Keratinocyte (primary cell): ENCODE data around the gene RALGPS1. TPM values are rescaled to one million over a fixed set of nuclear protein-coding genes. Genes with fewer than 3 reads are reported as not detected.

Experiments used
- DNase-seq: peaks from one replicate; pipeline ENCODE4 v3.0.0-alpha.2; 2011; ENCODE audit warnings: low read depth, missing footprints, low spot score
- FAIRE-seq: peaks from 2 replicates; lab custom pipeline; 2011; peaks lifted over from hg19 to GRCh38; lab: Jason Lieb, UNC
- H2AFZ ChIP-seq: 2 replicates; pipeline ENCODE4 v1.6.0; 2012; ENCODE audit warnings: low read length, control low read depth, inconsistent platforms; ENCODE audit not compliant: control insufficient read depth
- H3K27ac ChIP-seq: 2 replicates; pipeline ENCODE4 v1.5.1; 2011; ENCODE audit warnings: low read length; ENCODE audit not compliant: control insufficient read depth, insufficient read depth
- H3K27me3 ChIP-seq: 3 replicates; pipeline ENCODE4 v1.6.0; 2011; ENCODE audit warnings: low read length; ENCODE audit not compliant: control insufficient read depth, insufficient read depth; ENCODE audit errors: extremely low read depth
- H3K36me3 ChIP-seq, 2 experiments: 2 replicates in 1 of 2; 3 replicates in 1 of 2; pipeline ENCODE4 v1.5.1; 2011; ENCODE audit warnings: low read length in 2 of 2, mild to moderate bottlenecking in 1 of 2; ENCODE audit not compliant: control insufficient read depth in 2 of 2, insufficient read depth in 2 of 2; ENCODE audit errors: extremely low read depth in 1 of 2
- H3K4me1 ChIP-seq: 3 replicates; pipeline ENCODE4 v1.5.1; 2011; ENCODE audit warnings: low read length; ENCODE audit not compliant: control insufficient read depth, insufficient read depth; ENCODE audit errors: extremely low read depth
- H3K4me2 ChIP-seq: 3 replicates; pipeline ENCODE4 v1.6.0; 2011; ENCODE audit warnings: low read depth, low read length; ENCODE audit not compliant: control insufficient read depth, insufficient read depth; ENCODE audit errors: extremely low read depth
- H3K4me3 ChIP-seq, 3 experiments: fragments of 200-600 bp in 1 of 3; sonication (generic) in 1 of 3; 2 replicates in 2 of 3; 3 replicates in 1 of 3; pipeline ENCODE4 v1.5.1; 2011 to 2016; ENCODE audit warnings: low read length in 3 of 3, mild to moderate bottlenecking in 3 of 3, control low read depth in 2 of 3, inconsistent platforms in 1 of 3, low read depth in 1 of 3, mixed read lengths in 1 of 3, mixed run types in 1 of 3, moderate library complexity in 1 of 3; ENCODE audit not compliant: control insufficient read depth in 2 of 3, insufficient read depth in 2 of 3; ENCODE audit errors: extremely low read depth in 1 of 3
- H3K79me2 ChIP-seq: 2 replicates; pipeline ENCODE4 v1.6.0; 2012; ENCODE audit warnings: low read length; ENCODE audit not compliant: control insufficient read depth, insufficient read depth
- H3K9ac ChIP-seq: 3 replicates; pipeline ENCODE4 v1.6.0; 2011; ENCODE audit warnings: low read length; ENCODE audit not compliant: control insufficient read depth, insufficient read depth; ENCODE audit errors: extremely low read depth
- H3K9me1 ChIP-seq: 3 replicates; pipeline ENCODE4 v1.6.0; 2011; ENCODE audit warnings: low read length; ENCODE audit not compliant: control insufficient read depth, insufficient read depth; ENCODE audit errors: extremely low read depth
- H3K9me3 ChIP-seq: 2 replicates; pipeline ENCODE4 v1.5.1; 2012; ENCODE audit warnings: low read depth, low read length; ENCODE audit not compliant: control insufficient read depth
- H4K20me1 ChIP-seq: 3 replicates; pipeline ENCODE4 v1.6.0; 2011; ENCODE audit warnings: low read length; ENCODE audit not compliant: control insufficient read depth, insufficient read depth; ENCODE audit errors: extremely low read depth
- CTCF ChIP-seq, 3 experiments: IDR thresholded peaks in 1 of 3; conservative IDR thresholded peaks in 1 of 3; optimal IDR thresholded peaks in 1 of 3; 2 replicates in 2 of 3; 3 replicates in 1 of 3; pipeline versions ENCODE3 to v1.5.1; 2011; ENCODE audit warnings: low read length in 3 of 3, mild to moderate bottlenecking in 3 of 3, moderate library complexity in 2 of 3, control low read depth in 1 of 3, inconsistent platforms in 1 of 3; ENCODE audit not compliant: insufficient read depth in 2 of 3; ENCODE audit errors: extremely low read depth in 1 of 3
- EZH2 ChIP-seq: IDR thresholded peaks from one replicate; pipeline ENCODE4 v1.6.1; 2012; ENCODE audit warnings: inconsistent platforms, mild to moderate bottlenecking, low read length, moderate library complexity
- dilution Hi-C: fragments of 300-500 bp; cut with MboI; formaldehyde crosslinking; loops from one replicate; pipeline ENCODE4 v1.7.0; 2020; ENCODE audit warnings: low sequenced_read_pairs; ENCODE audit not compliant: extremely low pct_ligation_motif_present
- polyA plus RNA-seq, 5 experiments: library from polyadenylated mRNA; depleted of rRNA in 3 of 5; stranded (reverse) in 3 of 5; stranded (forward) in 1 of 5; unstranded in 1 of 5; fragments of >200 nt; gene quantifications; 1 replicate in 1 of 5; 2 replicates in 3 of 5; 3 replicates in 1 of 5; pipeline versions ENCODE4 v1.2.1 to v1.2.3, GENCODE V29; 2011 to 2012; ENCODE audit warnings: missing spikeins in 2 of 5, low read depth in 1 of 5, low replicate concordance in 1 of 5

The RALGPS1 gene
- polyA plus RNA-seq, 1 donor (not counting 4 experiments of a cell fraction or from before 2014, with no cell fraction given): 0.56 TPM

- Histone ChIP-seq H3K36me3 (no peaks in the 10 kb centered on the region), H4K20me1 (no peaks in the 10 kb centered on the region), H3K79me2 (no peaks in the 10 kb centered on the region), H3K9ac (no peak overlapping the region), H3K9me1 (no peaks in the 10 kb centered on the region), H3K4me3 (no peak overlapping the region), H3K4me2 (no peak overlapping the region), H3K4me1 (peaks cover 16% of the 10 kb centered on the region), H3K9me3 (no peaks in the 10 kb centered on the region), H3K27me3 (no peaks in the 10 kb centered on the region), H2AFZ (no peak overlapping the region), H3K27ac (no peak overlapping the region)
- FAIRE-seq: no peak
- dilution Hi-C loops: no loop called here
- no peak for DNase-seq
- TF ChIP-seq EZH2 (no peak), CTCF (optimal IDR thresholded peaks at IDR 0.05 in 1 of 3, IDR thresholded peaks at IDR 0.05 in 1 of 3, conservative IDR thresholded peaks at IDR 0.05 in 1 of 3; ENCODE audit: extremely low read depth in 1 of 3, insufficient read depth in 2 of 3, low read length in 3 of 3) (no peak)
These were observed 136.0 kb downstream of the RALGPS1 start for GRCh38 chr9:127050591-127051001.

GRCh38 chr9:127051881-127052595 lies 137.5 kb downstream of the RALGPS1 start:
- H3K9me3 ChIP-seq: no peaks in the 10 kb centered on the region
- TF ChIP-seq EZH2 (no peak), CTCF (optimal IDR thresholded peaks at IDR 0.05 in 1 of 3, IDR thresholded peaks at IDR 0.05 in 1 of 3, conservative IDR thresholded peaks at IDR 0.05 in 1 of 3; ENCODE audit: extremely low read depth in 1 of 3, insufficient read depth in 2 of 3, low read length in 3 of 3) (no peak)
- H3K27ac ChIP-seq: no peak overlapping the region
- no peak overlapping the region for H3K9ac ChIP-seq
- peaks cover 16% of the 10 kb centered on the region for H3K4me1 ChIP-seq
- H4K20me1 ChIP-seq: no peaks in the 10 kb centered on the region
- no peaks in the 10 kb centered on the region for H3K79me2 ChIP-seq
- H3K36me3 ChIP-seq: no peaks in the 10 kb centered on the region
- dilution Hi-C loops: no loop called here
- DNase-seq (no peak), FAIRE-seq (no peak)
- H3K4me2 ChIP-seq: no peak overlapping the region
- no peaks in the 10 kb centered on the region for H3K27me3 ChIP-seq
- no peaks in the 10 kb centered on the region for H3K9me1 ChIP-seq
- no peak overlapping the region for H3K4me3 ChIP-seq
- H2AFZ ChIP-seq: no peak overlapping the region
